Measurements from ENCODE around the gene SYNGR3.
"Not testable (repeated sequence)": the region's sequence is repeated elsewhere in the genome, so short reads cannot be mapped to it uniquely, and the experiment has no call there.

Gene SYNGR3

DNA sequence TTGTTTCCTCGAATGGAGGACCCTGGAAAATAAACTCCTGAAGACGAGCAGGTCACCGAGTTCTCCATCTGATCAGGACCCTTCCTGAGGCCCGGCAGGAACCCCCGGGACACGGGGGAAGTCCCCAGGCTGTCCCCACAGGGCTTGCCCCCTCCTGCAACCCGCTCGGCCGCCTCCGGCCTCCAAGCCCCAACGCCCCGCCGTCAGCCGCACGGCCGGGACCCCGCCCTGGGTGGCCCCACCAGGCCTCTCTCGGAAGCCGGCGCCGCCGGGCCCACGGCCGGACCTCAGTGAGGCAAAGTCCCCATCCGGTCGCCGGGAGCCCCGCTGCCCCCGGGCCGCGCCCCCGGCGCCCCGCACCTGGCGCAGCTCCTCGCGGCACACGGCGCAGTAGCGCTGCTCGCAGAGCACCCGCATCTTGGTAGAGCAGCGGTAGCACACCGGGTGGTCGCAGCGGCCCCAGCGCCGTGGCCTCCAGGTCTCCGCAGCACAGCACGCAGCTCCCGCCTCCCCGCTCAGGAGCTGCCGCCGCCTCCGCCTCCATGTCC is 19.5 kb downstream of the SYNGR3 start:
- no peak for DNase-seq

DNA sequence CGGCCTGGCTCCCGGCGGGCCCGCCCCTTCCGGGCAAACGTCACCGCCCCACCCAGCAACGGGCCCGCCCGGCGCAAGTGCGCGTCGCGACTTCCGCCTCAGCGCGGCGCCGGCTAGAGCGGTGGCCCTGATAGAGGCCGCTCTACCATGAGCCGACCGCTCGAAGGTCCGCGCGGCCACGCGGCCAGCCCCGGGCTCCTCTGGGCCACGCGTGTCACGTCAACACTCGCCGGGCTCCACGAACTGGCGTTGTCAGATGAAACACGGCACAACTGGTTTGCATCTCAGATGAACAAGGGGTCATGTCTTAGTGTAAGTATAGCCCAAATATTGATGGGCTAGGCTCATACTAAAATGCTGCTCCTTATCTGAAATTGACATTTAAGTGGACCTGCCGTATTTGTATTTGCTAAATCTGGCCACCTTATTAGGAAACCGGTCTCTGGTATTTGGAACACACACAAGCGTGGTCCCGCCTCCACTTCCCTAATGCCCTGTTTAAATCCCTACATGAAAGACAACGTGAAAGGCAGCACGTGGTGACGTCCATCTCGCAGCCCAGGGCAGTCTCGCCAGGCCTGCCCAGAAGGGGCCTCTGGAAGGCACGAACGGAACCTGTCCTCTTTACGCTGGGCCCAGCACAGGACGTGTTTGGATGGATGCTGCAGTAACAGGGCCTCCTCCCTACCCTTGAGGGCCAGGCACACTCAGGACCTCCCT is 20.2 kb downstream of the SYNGR3 start, which contains the start of gene ZNF598:
Gene ZNF598, minus strand, starts transcription at position 31 of the 720 bp plus-strand sequence.
- peak; percentile 79 to 85 for DNase-seq

- not testable (repeated sequence) for DNase-seq
These were observed 22.0 kb downstream of the SYNGR3 start for GRCh38 chr16:2011726-2012125.

DNA sequence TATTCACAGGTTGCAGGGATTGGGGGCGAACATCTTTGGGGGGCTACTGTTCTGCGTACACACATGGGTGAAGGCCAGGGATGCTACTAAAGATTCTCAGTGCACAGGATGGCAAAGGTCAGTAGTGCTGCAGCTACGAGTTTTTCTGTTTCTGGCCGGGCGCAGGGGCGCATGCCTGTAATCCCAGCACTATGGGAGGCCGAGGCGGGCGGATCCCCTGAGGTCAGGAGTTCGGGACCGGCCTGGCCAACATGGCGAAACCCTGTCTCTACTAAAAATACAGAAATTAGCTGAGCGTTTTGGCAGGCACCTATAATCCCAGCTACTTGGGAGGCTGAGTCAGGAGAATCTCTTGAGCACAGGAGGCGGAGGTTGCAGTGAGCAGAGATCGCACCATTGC is 23.8 kb downstream of the SYNGR3 start:
- DNase-seq: no peak

- peak in 1 of 2 donors; percentile 26 for DNase-seq
These were observed 25.6 kb downstream of the SYNGR3 start for GRCh38 chr16:2015117-2015946.

- no peak for DNase-seq
These were observed 26.1 kb downstream of the SYNGR3 start for GRCh38 chr16:2015947-2016208.

- no peak for DNase-seq
These were observed 26.7 kb downstream of the SYNGR3 start for GRCh38 chr16:2016407-2016922.

DNA sequence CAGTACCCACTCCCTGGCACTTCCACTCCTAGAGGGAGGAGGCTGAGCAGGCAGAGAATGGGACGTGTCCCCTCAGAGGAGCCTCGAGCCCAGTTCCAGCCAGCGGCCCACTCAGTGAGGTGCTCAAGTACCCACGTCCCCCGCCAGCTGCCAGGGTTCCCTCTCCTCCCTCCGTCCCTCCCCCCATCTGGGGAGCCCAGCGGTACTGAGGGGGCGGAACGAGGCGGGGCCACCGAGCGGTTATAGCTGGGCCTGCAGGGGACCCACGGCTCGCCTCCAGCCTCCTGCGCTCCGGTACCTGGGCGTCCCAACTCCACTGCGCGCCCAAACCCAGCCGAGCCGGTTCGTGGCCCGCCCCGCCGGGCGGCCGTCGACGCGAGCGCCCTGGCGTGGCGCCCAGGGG is 29.7 kb downstream of the SYNGR3 start, which contains the start of gene NPW:
Gene NPW, plus strand, starts transcription at position 268 of the 403 bp plus-strand sequence.
- no peak for DNase-seq

DNA sequence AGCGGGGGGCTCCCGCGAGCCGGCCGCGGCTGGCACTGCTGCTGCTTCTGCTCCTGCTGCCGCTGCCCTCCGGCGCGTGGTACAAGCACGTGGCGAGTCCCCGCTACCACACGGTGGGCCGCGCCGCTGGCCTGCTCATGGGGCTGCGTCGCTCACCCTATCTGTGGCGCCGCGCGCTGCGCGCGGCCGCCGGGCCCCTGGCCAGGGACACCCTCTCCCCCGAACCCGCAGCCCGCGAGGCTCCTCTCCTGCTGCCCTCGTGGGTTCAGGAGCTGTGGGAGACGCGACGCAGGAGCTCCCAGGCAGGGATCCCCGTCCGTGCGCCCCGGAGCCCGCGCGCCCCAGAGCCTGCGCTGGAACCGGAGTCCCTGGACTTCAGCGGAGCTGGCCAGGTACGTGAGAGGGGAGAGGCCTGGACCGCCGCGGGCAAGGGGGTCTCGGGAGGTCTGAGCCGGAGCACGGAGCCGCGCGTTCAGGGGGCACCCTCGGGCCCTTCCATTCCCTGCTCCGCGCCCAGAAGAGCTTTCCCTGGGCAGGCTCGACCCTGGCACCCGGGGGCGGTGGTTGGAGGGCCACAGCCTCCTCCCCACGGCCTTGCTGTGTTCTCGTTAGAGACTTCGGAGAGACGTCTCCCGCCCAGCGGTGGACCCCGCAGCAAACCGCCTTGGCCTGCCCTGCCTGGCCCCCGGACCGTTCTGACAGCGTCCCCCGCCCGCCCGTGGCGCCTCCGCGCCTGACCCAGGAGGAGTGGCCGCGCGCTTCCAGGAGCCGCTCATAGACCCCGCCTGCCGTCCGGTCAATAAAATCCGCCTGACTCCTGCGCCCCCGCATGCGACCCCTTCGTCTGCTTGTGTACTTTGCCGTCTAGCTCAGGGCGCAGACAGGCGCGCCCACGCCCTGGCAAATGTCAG is 30.4 kb downstream of the SYNGR3 start:
- no peak for DNase-seq

- no peak for DNase-seq
These were observed 32.9 kb downstream of the SYNGR3 start for GRCh38 chr16:2022723-2023091.

- DNase-seq: peak; percentile 93 to 96
These were observed 33.6 kb downstream of the SYNGR3 start for GRCh38 chr16:2023092-2024031.

GRCh38 chr16:2024032-2024420 is 34.3 kb downstream of the SYNGR3 start:
- no peak for DNase-seq

DNA sequence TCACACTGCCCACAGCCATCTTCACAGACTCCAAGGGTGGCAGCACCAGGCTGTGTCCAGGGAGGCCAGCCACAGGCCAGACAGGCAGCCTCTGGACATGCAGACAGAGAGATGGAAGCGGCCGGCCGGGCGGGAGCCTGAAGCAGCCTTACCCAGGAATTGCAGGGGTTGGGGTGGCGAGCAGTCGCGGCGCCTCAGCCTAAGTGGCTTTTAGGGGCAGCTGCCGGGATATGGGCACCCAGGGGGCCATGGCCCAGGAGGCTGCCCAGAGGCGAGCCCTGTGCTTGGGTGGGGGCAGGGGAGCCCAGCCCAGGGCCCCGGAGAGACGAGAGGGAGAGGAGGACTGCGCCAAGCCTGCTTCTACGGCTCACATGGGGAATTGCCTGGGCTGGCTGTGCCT is 35.5 kb downstream of the SYNGR3 start:
- no peak for DNase-seq

- DNase-seq: no peak
These were observed 36.2 kb downstream of the SYNGR3 start for GRCh38 chr16:2025878-2026460.

DNA sequence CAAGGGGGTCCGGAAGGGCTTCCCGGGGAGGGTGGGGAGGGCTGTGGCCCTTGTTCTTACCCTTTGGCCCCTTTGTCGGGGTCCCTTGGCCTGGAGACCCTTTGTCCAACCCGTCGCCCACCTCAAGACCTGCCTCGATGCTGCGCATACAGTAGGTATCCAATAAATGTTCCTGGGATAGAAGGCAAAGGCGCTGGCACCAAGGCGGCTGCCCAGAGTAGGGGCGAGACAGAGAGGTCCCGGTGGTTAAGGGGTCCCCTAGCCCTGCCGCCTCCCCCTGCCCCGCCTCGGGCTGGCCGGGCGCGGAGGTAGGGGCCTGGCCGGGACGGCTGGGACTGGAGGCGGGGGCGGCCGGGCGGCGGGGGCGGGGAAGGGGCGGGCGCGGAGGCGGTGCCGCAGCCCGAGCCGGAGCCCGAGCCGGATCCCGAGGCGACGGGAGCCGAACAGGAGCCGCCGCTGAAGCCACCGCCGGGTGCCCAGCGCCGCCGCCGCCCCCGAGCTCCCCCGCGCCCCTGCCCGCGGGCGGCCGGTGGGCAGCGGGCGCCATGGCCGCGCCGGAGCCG is 36.8 kb downstream of the SYNGR3 start, which contains the start of gene NHERF2:
Gene NHERF2, plus strand, starts transcription at position 442 of the 563 bp plus-strand sequence. Its CDS starts 104 bp downstream, at position 546.
- peak in 1 of 2 donors; percentile 40 for DNase-seq

DNA sequence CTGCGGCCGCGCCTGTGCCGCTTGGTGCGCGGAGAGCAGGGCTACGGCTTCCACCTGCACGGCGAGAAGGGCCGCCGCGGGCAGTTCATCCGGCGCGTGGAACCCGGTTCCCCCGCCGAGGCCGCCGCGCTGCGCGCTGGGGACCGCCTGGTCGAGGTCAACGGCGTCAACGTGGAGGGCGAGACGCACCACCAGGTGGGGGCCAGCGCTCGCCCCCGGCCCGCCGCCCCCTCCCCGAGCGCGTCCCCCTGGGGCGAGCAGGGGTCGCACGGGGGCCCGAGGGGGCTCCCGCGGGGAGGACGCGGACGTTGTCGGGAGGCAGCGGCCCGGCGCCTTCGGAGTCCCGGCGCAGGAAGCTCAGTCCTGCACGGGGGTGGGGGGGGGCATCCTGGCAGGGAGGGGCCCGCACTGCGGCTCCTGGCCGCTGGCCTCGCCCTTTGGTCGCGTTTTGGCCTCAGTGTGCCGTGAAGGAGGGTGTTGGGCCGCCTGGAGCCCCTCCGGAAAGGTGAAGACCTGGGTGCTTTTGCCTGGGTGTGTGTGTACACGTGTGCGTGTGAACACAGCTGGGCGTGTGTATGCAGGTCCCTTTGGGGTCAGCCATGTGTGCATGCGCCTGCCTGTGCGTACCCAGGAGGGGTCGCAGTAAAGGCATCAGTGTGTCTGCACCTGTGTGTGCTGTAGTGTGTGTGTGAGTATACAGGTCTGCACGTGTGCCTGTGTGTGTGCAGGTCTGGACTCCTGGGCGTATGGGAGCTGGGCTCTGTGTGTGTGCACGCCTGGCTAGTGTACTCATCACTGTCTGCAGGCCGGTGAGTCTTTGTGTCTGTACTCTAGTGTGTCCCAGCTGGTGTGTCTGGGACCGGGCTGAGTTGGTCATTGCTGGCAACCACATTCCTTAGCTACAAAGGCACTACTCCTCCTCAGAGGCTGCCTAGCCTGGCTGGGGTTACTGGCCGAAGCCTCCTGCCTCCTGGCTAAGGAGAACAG is 37.5 kb downstream of the SYNGR3 start:
- no peak for DNase-seq

GRCh38 chr16:2028146-2028545 is 38.4 kb downstream of the SYNGR3 start:
- no peak for DNase-seq

DNA sequence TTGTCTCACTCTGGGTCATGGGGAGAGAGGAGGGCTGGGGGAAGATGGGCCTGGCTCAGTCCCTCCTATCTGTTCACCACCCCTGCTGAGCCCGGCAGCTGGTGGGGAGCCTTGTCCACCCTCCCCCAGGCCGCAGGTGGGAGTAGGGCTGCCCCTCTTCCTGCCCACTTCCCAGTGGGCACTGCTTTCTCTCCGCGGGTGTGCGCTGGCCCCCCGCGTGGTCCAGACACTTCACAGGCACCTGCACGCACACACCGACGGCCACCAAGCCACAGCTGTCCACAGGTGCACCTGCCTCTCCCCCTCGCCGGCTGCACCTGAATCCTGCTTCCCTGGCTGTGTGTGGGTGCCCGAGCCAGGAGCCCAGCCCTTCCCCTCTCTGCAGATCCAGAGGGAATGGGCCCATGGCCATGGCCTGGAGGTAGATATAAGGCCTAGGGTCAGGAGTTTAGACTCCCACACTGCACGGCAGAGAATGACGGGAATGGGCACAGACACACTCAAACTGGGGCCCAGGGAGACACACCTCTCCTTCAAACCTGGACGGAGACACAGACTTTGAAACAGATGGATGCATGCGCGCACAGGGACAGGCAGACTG is 39.0 kb downstream of the SYNGR3 start:
- DNase-seq: no peak

GRCh38 chr16:2029350-2029749 is 39.6 kb downstream of the SYNGR3 start:
- DNase-seq: no peak
